Pancreas (tissue), 10 donors: ENCODE measurements around the gene TMEM272. TPM values are rescaled to one million over a fixed set of nuclear protein-coding genes. Genes with fewer than 3 reads are reported as not detected.
"Not testable (repeated sequence)": the region's sequence is repeated elsewhere in the genome, so short reads cannot be mapped to it uniquely, and the experiment has no call there.

Experiments
- ATAC-seq, 4 donors: fragments of 200-7000 bp; cut with Tn5 transposase; one replicate each; pipeline versions ENCODE4 v1.8.0 to v1.9.1; 2020; ENCODE audit warnings: mild to moderate bottlenecking in 4 of 4, moderate library complexity in 4 of 4
- DNase-seq, 6 donors: peaks; one replicate each; pipeline ENCODE4 v3.0.0-alpha.2; 2020
- FAIRE-seq: peaks from 2 replicates; lab custom pipeline; 2012; peaks lifted over from hg19 to GRCh38; lab: Jason Lieb, UNC
- H3K27ac ChIP-seq, 4 donors: fragments of 200-600 bp; sonication (generic); 1 replicate in 3 of 4; 2 replicates in 1 of 4; pipeline versions ENCODE4 v1.5.0 to v1.8.0; 2020
- H3K27me3 ChIP-seq, 4 donors: fragments of 200-600 bp; one replicate each; pipeline ENCODE4 v1.8.0; 2021
- H3K36me3 ChIP-seq, 3 donors: fragments of 200-600 bp; sonication (generic) in 1 of 3; one replicate each; pipeline versions ENCODE4 v1.5.0 to v1.8.0; 2020 to 2021
- H3K4me1 ChIP-seq, 3 donors: fragments of 200-600 bp; one replicate each; pipeline ENCODE4 v1.8.0; 2021
- H3K4me3 ChIP-seq, 4 donors: fragments of 200-600 bp; sonication (generic) in 2 of 4; one replicate each; pipeline versions ENCODE4 v1.5.0 to v1.8.0; 2020 to 2021
- H3K9me3 ChIP-seq, 4 donors: fragments of 200-600 bp; one replicate each; pipeline ENCODE4 v1.8.0; 2021
- WGBS, 2 donors: extraction: QIAGEN DNeasy Blood & Tissue Kit; methylation state at CpG; one replicate each; pipeline ENCODE4 v1.1.7; 2013; 5-methylcytosine and 5-hydroxymethylcytosine counted together
- intact Hi-C, 3 donors: fragments of 100-400 bp; cut with DNase I; formaldehyde crosslinking; loops; one replicate each; pipeline versions ENCODE4 v1.11.1 to v1.14.2; 2022
- polyA plus RNA-seq, 2 donors: library from polyadenylated mRNA; stranded (reverse); fragments of 200-250 nt; gene quantifications; one replicate each; pipeline ENCODE4 v1.2.3, GENCODE V29; 2013
- total RNA-seq, 6 donors: library from RNA; stranded (reverse); fragmentation: NEBNext Ultra II Directional in 4 of 6; extraction: Animal tissue kit (Norgen Biotek cat#: 25700) in 4 of 6; gene quantifications; one replicate each; pipeline versions ENCODE4 v1.2.1 to v1.2.4, GENCODE V29; 2021 to 2023
- TF ChIP-seq, protein P1 (sequence below), 4 donors: fragments of 200-600 bp; sonication (generic) in 3 of 4; IDR thresholded peaks; one replicate each; pipeline versions ENCODE4 v1.5.0 to v1.8.0; 2021; ENCODE audit warnings: antibody characterized with exemption in 4 of 4
- donor health status: healthy with polysubstance abuse.
- donor health status: DM: no; HTN: no; CAD: no; lungs with moderate emphysema.
- donor health status: DM: no; HTN: no; CAD: no.
- donor health status: control.
- donor health status: control.
- donor health status: Bipolar disorder and iron deficiency.
- donor health status: DM: yes; HTN: yes; CAD: no.
- donor health status: DM: no; HTN: no; CAD: no.
- donor health status: DM: no; HTN: no; CAD: no.
- donor health status: DM: yes; HTN: yes; CAD: no.

The TMEM272 gene
- total and polyA plus RNA-seq, 8 donors, result 0.04 to 0.16 (median 0.09) TPM; not detected in 3

DNA sequence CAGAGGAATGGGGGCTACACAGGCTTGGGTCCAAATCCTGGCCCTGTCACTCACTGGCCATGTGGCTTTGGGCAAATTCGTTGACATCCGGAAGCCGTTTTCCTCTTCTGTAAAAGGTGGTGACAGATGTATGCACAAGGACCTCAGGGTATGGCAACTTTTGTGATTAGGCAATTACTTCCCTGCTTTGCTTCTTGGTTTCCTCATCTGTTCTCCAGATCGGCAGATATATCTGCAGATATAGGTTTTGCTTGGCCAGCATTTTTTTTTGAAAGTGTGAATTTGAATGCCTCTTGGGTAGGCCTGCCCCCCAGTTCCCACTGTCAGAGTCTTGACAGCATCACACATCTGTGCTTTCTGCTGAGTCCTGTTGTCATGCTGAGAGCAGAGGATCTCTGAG is 17.7 kb downstream of the TMEM272 start:
- Histone ChIP-seq H3K4me1 (no peaks in the 10 kb centered on the region), H3K27me3 (no peaks in the 10 kb centered on the region), H3K4me3 (no peak overlapping the region), H3K9me3 (no peaks in the 10 kb centered on the region), H3K27ac (no peak overlapping the region), H3K36me3 (no peaks in the 10 kb centered on the region)
- 83 to 84% methylated on average over 4 of the region's 4 CpGs for WGBS, 2 donors
- TF ChIP-seq, protein P1, sequence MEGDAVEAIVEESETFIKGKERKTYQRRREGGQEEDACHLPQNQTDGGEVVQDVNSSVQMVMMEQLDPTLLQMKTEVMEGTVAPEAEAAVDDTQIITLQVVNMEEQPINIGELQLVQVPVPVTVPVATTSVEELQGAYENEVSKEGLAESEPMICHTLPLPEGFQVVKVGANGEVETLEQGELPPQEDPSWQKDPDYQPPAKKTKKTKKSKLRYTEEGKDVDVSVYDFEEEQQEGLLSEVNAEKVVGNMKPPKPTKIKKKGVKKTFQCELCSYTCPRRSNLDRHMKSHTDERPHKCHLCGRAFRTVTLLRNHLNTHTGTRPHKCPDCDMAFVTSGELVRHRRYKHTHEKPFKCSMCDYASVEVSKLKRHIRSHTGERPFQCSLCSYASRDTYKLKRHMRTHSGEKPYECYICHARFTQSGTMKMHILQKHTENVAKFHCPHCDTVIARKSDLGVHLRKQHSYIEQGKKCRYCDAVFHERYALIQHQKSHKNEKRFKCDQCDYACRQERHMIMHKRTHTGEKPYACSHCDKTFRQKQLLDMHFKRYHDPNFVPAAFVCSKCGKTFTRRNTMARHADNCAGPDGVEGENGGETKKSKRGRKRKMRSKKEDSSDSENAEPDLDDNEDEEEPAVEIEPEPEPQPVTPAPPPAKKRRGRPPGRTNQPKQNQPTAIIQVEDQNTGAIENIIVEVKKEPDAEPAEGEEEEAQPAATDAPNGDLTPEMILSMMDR (IDR thresholded peaks at IDR 0.05), result no peak
- DNase-seq, result no peak
- FAIRE-seq, result no peak
- no peak for ATAC-seq
- intact Hi-C loops, result no loop called here

DNA sequence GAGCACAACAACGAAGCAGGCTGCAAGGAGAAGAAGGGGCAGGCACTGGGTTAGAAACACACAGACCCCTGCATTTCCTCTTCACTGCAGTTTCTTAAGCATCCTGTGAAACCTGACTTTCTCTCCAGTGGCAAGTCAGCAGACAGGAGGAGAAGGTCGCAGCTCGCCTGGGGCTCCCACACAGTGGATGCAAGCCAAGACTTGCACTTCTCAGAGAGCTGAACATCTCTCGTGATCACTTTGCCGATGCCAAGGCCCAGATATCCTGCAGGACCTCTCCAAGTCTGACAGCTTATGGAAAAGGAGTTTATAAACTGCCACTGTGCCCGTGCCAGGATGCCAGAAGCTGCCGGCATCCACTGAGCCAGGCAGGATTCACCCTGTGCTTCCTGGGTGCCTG is 18.4 kb downstream of the TMEM272 start:
- Histone ChIP-seq H3K9me3 (no peaks in the 10 kb centered on the region), H3K36me3 (no peaks in the 10 kb centered on the region), H3K27ac (no peak overlapping the region), H3K4me3 (no peak overlapping the region), H3K4me1 (no peaks in the 10 kb centered on the region), H3K27me3 (no peaks in the 10 kb centered on the region)
- ATAC-seq, result no peak
- no peak for DNase-seq
- TF ChIP-seq, protein P1 (IDR thresholded peaks at IDR 0.05), result no peak
- intact Hi-C loops, result no loop called here
- no peak for FAIRE-seq
- 72 to 82% methylated on average over 7 of the region's 7 CpGs for WGBS, 2 donors

DNA sequence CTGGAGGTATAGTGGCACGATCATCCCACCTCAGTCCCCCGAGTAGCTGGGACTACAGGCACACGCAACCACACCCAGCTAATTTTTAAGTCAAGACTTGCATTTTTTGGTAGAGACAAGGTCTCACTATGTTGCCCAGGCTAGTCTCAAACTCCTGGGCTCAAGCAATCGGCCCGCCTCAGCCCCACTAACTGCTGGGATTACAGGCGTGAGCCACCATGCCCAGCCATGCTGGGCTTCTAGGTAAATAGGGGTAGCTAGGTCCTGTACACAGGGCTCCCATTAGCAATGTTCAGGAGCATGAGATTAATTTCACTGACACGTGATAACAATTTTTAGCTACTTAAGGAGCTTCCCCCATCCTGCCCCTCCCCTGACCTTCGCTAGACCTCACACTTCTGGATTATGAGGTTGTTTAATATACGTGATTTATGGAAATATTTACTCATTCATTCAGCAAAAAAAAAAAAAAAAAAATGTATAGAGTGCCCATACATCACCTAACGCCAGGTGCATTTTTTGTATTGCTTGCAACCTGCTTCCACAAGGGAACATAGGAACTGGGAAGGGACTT is 19.2 kb downstream of the TMEM272 start:
- Histone ChIP-seq H3K36me3 (no peaks in the 10 kb centered on the region), H3K9me3 (no peaks in the 10 kb centered on the region), H3K27ac (no peak overlapping the region), H3K27me3 (no peaks in the 10 kb centered on the region), H3K4me1 (no peaks in the 10 kb centered on the region), H3K4me3 (no peak overlapping the region)
- FAIRE-seq (no peak), DNase-seq (no peak), ATAC-seq (no peak)
- intact Hi-C loops, result no loop called here
- 89 to 91% methylated on average over 10 of the region's 10 CpGs for WGBS, 2 donors
- TF ChIP-seq, protein P1 (IDR thresholded peaks at IDR 0.05), result no peak

DNA sequence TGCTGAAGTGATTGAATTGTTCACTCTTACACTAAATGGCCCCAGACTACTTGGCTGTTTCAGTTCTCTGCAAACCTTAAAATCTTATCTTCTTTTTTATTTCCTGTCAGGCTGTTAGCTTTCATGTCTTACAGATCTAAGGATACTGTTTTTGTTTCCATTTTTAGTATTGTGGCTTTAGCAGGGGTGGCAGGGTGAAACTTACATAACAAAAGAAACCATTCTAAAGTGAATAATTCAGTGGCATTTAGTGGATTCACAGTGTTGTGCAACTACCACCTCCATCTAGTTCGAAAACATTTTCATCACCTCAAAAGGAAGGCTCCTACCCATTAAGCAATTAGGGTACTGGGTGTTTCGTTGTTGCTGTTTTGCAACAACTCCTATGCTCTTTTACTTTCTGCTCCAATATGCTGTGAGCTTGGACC is 19.8 kb downstream of the TMEM272 start:
- Histone ChIP-seq H3K4me1 (no peaks in the 10 kb centered on the region), H3K27me3 (no peaks in the 10 kb centered on the region), H3K9me3 (no peaks in the 10 kb centered on the region), H3K4me3 (no peak overlapping the region), H3K27ac (no peak overlapping the region), H3K36me3 (no peaks in the 10 kb centered on the region)
- DNase-seq (no peak), FAIRE-seq (no peak), ATAC-seq (peak in 1 of 4 donors; percentile 41)
- intact Hi-C loops, result no loop called here
- TF ChIP-seq, protein P1 (IDR thresholded peaks at IDR 0.05), result no peak
- WGBS, 2 donors, result 87 to 88% methylated on average over 2 of the region's 2 CpGs

DNA sequence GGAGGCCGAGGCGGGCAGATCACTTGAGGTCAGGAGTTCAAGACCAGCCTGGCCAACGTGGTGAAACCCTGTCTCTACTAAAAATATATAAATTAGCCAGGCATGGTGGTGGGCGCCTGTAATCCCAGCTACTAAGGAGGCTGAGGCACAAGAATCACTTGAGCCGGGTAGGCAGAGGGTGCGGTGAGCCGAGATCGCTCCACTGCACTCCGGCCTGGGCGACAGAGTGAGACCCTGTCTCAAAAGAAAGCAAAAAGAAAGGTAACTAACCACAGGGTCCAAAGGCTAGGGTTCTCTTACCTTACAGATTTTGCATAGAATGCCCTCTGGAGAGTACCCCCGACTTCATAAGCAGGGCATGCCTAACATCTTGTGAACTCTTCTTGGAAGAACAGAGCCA is 20.3 kb downstream of the TMEM272 start:
- 86% methylated on average over 11 of the region's 11 CpGs for WGBS, 2 donors
- H3K27ac ChIP-seq, H3K36me3 ChIP-seq, H3K4me1 ChIP-seq, H3K27me3 ChIP-seq, DNase-seq, H3K9me3 ChIP-seq, ATAC-seq, H3K4me3 ChIP-seq, intact Hi-C loops, FAIRE-seq: not testable (repeated sequence)
